Lower leg skin (tissue), 3 donors: ENCODE results near the gene SNX4.

Experiments
- CTCF ChIP-seq, 3 donors: fragments of 450-650 bp; IDR thresholded peaks; one replicate each; pipeline ENCODE4 v1.5.1; 2016; ENCODE audit warnings: antibody characterized with exemption in 3 of 3, mild to moderate bottlenecking in 3 of 3, moderate library complexity in 2 of 3
- POLR2A ChIP-seq, 2 donors: fragments of 450-650 bp; IDR thresholded peaks; one replicate each; pipeline ENCODE4 v1.6.1; 2016 to 2017; ENCODE audit warnings: antibody characterized with exemption in 2 of 2, mild to moderate bottlenecking in 1 of 2, moderate library complexity in 1 of 2

- no peak for TF ChIP-seq POLR2A (IDR thresholded peaks at IDR 0.05)
- TF ChIP-seq CTCF (IDR thresholded peaks at IDR 0.05): no peak
Measured at GRCh38 chr3:125402639-125403038, 117.4 kb downstream of the SNX4 start.
